Measurements from ENCODE around the gene ILDR2. TPM values are rescaled to one million over a fixed set of nuclear protein-coding genes. Genes with fewer than 3 reads are reported as not detected.

Gene ILDR2
- total and polyA plus RNA-seq, 9 of the 15 experiments (the other 6 are each of a cell fraction or from before 2014, with no cell fraction given) = 0.03 to 0.31 (median 0.18) TPM; not detected in 2

DNA sequence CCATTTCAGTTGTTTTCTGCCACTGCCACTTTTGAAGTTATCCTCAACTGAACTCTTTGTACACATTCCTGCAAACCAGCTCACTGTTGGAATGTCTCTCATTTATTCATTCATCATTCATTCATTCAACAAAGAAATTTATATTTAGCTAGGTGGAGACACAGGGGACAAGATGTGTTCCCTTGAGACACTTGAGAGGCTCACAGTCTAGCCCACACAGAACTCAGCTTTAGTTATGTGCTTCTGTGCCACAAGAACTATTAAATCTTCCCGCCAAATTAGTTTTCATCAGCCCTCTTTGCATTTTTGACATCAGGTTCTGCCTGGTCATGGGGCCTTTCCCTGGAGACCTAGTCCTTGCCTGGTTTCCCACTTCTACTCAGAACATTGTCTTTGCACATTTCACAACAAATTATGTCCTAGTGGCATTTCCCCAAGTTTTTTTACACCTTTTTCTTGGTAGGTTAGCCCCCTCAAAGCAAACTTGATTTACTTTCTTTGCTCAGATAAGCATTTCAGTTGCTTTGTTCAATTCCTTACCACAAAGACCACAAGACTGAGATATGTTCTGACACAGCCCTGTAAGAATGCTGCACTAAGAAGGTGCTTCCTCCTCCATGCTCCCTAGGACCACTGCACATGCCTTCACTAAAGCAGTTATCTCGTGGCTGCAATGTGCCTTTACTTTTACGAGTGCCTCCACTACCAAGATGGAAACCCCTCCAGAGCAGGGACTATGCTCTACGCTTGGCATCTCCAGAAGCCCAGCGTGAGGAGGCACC is 31.0 kb downstream of the ILDR2 start:
- Histone ChIP-seq H3K4me3 (no peak overlapping the region), H2AFZ (ENCODE audit: low read depth, low read length) (no peak overlapping the region), H3K36me3 (ENCODE audit: control insufficient read depth, insufficient read depth, low read length) (no peaks in the 10 kb centered on the region), H3K27ac (ENCODE audit: extremely low read depth, low read depth, low read length) (no peak overlapping the region), H3K9me3 (replicated peaks; ENCODE audit: control insufficient read depth, insufficient read depth, low read depth, low read length) (no peaks in the 10 kb centered on the region), H3K4me2 (ENCODE audit: insufficient read depth, low read length) (no peak overlapping the region), H3K27me3 (ENCODE audit: control insufficient read depth in 2 of 2, insufficient read depth in 2 of 2, low read length in 2 of 2) (peaks cover 18 to 25% of the 10 kb centered on the region in 2 experiments), H4K20me1 (replicated peaks; ENCODE audit: control insufficient read depth, insufficient read depth, low read length) (no peaks in the 10 kb centered on the region), H3K4me1 (replicated peaks in 1 of 2; ENCODE audit: control insufficient read depth in 2 of 2, insufficient read depth in 2 of 2, low read length in 2 of 2) (peaks cover 0 to 4% of the 10 kb centered on the region in 2 experiments; a peak in 1 of 5 replicates), H3K9ac (ENCODE audit: insufficient read depth in 1 of 2, low read depth in 2 of 2, low read length in 2 of 2) (no peak overlapping the region), H3K79me2 (ENCODE audit: control insufficient read depth, insufficient read depth, low read length) (no peaks in the 10 kb centered on the region), H3K9me1 (ENCODE audit: control insufficient read depth, insufficient read depth, low read length) (no peaks in the 10 kb centered on the region)
- in situ Hi-C loops (cut with MboI) (no loop called here), intact Hi-C loops (cut with micrococcal nuclease) (no loop called here)
- no TSS peak for BruUV-seq (replicated peaks)
- TF ChIP-seq, protein P1, sequence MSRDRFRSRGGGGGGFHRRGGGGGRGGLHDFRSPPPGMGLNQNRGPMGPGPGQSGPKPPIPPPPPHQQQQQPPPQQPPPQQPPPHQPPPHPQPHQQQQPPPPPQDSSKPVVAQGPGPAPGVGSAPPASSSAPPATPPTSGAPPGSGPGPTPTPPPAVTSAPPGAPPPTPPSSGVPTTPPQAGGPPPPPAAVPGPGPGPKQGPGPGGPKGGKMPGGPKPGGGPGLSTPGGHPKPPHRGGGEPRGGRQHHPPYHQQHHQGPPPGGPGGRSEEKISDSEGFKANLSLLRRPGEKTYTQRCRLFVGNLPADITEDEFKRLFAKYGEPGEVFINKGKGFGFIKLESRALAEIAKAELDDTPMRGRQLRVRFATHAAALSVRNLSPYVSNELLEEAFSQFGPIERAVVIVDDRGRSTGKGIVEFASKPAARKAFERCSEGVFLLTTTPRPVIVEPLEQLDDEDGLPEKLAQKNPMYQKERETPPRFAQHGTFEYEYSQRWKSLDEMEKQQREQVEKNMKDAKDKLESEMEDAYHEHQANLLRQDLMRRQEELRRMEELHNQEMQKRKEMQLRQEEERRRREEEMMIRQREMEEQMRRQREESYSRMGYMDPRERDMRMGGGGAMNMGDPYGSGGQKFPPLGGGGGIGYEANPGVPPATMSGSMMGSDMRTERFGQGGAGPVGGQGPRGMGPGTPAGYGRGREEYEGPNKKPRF (IDR thresholded peaks at IDR 0.05; ENCODE audit: low read depth, low read length) = no peak
- TF ChIP-seq HCFC1 (IDR thresholded peaks at IDR 0.05; ENCODE audit: low read depth, low read length) = no peak
- WGBS (ENCODE audit: insufficient coverage, low coverage, missing lambda C conversion rate) = 2% methylated on average over 5 of the region's 5 CpGs
- peak in 1 of 4 experiments; percentile 4 for DNase-seq (ENCODE audit: extremely low read depth in 1 of 4, low spot score in 3 of 4)
- ChIA-PET CTCF (ENCODE audit: low intra/inter-chr PET ratio) (no interaction called here), POLR2A (no interaction called here)
- FAIRE-seq = no peak
- no peak for ATAC-seq

Measured in K562 (cell line).